DMS79 (cell line): ENCODE results near the gene AK5.
"Not testable (repeated sequence)": the region's sequence is repeated elsewhere in the genome, so short reads cannot be mapped to it uniquely, and the experiment has no call there.

Experiments
- DNase-seq: peaks from one replicate; lab custom pipeline; 2025; lab: John Stamatoyannopoulos, UW

The AK5 gene

DNA sequence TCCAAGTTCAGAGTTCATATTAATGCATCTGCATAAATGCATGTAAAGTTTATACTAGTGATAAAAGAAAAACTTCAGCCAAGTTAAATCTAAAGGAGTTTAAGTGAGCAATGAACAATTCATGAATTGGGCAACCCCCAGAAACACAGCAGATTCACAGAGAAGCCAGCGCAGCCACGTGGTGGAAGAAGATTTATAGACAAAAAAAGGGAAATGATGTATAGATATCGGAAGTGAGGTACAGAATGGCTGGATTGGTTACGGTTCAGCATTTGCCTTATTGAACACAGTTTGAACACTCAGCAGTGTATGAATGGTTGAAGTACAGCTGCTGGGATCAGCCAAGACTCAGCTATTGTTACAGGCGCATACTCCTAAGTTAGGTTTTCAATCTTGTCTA is 5.7 kb downstream of the AK5 start:
- DNase-seq = no peak

DNA sequence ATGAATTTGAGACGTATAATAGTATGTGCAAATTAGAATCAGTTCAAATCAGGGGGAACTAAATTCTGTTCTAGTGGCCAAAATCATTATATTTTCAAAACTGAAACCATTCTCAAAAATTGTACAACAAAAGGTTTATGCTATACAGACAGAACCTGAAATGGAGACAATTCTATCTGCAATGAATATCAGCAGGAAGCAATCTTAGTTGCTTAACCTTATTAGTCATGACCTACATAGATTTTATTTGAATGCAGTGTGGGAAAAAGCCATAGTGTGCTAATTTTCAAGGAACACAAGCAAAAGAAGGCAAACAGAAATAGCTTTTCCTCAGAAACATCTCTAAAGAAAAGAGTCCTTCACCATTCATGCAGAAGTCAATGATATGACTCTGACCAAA is 6.5 kb downstream of the AK5 start:
- DNase-seq = no peak

DNA sequence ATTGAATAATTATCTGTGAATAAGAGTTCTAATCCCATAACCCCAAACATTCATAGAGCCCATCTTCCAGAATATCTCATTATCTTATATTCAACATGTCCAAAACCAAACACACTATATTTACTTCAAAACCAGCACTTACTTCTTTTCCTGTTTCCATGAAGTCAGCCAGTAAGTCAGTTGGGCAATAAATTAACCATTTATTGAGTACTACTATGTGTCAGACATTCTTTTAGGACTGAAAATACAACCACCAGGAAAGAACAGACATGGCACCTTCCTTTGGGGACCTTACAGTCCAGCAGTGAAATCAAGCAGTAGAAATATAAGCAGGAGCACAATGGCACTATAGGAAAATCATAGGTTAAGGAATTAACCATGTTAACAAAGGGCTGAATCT is 8.8 kb downstream of the AK5 start:
- no peak for DNase-seq

DNA sequence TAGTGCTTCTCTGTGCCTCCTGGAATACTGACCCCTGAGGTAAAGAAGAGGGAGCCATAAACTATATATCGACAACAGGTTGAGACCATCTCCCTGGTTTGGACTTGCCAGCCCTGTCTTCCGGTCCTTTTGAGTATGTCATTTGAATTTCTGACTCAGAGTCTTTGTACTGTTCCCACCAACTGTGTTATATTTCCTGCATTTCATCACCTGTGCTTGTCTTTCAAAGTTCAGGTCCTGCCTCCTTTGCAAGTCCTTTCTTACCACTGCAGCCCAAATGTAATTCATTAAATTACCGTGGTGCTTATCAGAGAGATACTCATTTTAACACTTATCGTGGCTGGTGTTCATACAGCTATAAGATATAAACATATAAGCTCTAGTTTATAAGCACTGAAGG is 10.7 kb downstream of the AK5 start:
- DNase-seq = no peak

DNA sequence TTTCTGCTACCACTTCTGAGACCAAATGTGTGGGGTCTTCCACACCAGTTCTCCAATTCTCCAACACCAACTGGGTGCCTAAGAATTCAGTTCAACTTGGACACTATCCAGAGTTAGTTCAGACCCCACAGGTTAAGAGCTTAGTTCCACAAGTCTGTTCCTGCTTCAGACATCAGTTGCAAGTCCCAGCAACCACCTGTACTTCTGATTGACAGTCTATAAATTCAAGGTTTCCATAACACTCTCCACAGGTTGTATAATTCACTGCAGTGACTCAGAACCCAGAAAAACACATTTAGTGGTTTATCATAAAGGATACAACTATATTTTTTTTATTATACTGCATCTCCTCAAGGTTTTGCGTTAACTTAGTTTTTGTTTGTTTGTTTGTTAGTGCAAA is 18.7 kb downstream of the AK5 start:
- no peak for DNase-seq

DNA sequence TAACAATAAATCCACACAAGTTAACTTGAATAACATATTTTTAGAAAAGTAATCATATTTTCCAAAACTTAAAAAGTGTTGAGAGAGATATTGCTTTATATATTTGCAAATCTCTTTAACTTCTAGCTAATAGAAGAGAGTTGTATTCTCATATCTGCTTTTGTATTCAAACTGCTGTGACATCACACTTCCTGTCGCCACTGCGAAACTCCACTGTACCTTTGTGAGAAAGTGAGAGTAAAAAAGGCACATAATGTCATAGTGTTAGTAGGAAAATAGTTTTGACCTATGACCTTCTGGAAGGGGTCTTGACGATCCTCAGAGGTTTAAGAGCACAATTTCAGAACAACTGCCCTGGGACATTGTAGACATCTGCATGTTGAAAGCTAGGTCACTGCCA is 21.6 kb downstream of the AK5 start:
- DNase-seq = no peak

DNA sequence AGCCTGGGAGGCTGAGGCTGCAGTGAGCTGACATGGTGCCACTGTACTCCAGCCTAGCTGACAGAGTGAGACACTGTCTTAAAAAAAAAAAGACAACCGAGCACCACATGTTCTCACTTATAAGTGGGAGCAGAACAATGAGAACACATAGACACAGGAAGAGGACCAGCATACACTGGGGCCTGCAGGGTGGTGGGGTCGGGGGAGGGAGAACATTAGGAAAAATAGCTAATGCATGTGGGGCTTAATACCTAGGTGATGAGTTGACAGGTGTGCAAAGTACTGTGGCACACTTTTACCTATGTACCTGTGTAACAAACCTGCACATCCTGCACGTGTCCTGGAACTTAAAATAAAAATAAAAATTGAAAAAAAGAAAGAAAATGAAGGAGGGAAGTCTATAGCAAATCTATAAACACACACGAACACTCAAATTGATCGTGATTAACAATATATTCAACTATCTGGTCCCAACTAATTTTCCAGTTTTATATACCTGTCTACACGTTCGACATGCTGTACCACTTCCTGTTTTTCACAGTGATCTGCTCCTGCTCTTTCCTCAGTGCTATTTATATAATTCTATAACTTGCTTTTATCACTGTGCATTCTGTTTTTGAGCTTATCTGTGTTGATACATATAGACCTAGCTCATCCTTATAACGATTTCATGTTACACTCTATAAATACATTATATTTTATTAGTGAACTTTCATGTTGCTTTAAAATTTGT is 27.2 kb downstream of the AK5 start:
- DNase-seq = no peak

DNA sequence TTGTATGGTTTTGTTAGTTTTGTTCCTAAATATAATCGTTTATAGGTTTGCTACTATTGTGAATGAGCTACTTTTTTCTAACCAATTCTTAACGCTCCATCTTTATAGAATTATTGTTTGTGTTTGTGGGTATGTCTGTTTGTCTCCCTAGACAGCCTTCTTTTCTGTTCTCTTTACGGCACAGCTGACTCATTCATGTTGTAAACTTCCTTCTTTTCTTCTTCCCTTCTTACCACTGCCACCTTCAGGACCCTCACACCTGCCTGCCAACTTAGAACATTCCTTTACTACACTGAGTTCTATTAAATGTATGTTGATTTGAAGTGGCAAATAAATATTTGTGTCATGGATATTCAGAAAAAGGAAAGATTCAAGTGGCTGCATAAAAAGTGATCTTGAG is 29.1 kb downstream of the AK5 start:
- no peak for DNase-seq

DNA sequence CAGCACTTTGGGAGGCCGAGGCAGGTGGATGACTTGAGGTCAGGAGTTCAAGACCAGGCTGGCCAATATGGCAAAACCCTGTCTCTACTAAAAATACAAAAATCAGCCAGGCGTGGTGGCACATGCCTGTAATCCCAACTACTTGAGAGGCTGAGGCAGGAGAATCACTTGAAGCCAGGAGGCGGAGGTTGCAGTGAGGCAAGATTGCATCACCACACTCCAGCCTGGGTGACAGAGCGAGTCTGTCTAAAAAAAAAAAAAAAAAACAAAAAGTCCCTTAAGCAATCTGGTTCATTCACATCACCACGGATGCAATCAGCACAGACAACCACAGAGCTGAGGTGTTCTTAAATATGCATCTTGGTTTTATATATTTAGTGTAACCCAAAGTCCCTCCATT is 30.5 kb downstream of the AK5 start:
- DNase-seq = not testable (repeated sequence)

DNA sequence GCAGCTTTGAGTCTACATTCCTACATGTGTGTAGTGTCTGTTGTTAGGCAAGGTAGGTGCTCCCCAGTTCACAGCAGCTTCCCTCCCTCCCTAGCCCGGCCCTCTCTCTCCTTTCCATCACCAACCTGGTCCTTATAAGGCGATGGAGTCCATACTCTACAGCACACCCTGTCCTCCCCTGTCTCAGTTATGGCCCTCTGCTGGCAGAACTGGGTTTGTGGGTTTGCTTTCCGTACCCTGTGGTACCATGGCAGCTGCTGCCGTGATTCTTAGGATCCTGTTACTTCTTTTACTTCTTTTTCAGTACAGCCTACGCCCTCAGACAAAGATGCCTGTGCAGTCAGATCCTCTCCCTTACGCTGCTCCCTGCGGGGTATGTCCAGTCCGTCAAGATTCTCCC is 31.7 kb downstream of the AK5 start:
- DNase-seq = no peak

DNA sequence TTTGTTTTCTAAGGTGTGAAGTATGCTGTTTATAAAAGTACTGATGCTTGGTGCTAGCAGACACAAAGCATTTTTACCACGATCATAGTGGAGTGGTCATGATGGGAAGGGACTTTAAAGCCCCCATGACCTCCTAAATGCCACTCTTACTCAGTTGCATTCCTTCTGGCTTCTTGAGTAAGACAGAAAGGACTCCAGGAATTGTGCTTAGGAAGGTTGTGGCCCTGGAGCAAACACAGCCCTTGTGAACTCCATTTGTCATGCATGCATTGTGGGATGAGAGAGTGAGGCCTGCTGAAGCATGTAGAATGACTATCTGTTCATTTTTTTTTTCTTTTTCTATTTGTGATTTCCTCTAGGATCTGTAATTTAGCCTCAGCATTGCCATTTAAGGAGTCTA is 34.2 kb downstream of the AK5 start:
- DNase-seq = no peak

DNA sequence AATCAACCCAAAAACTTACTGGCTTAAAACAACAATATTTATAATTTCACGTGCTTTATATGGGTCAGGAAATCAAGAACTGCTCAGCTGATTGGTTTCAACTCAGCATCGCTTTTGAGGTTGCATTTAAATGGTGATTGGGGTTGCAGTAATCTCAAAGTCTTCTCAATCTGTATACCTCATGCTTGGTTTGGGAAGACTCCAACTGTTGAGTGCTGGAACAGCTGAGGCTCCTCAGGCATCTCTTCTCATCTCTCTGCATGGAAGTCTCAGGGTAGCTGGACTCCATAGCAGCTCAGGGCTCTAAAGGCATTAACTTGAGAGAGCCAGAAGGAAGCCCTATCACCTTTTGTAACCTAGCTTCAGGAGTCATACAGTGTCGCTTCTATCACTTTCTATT is 35.1 kb downstream of the AK5 start:
- DNase-seq = no peak

DNA sequence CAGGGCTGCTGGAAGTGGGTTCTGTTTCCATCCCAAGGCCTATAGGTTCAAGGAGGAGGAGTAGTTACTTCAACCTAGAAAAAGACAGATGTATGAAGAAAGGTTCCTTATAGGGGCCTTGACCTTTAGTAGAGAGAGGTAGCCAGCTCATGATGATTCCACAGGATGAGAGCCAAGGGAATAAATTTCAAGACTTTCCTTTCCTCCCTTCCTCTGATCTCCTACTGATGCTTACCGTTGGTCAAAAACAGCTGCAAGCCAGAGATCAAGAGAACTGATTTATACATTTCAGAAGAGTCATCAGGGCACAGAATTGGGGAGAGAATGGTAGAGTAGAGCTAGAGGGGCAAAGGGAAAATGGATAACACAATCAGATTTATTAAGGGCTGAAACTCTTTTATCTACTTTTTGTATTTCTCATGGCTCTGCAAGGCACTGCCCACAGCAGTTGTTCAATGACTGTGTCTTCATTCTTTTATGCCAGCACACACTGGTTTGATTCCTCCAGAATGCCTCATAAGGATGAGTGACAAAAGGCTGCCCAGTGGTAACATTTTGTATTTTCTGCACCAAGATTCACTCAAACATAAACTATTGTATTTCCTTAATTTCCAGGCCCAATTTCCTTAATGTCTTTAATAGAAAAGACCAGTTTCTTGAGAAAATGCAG is 37.4 kb downstream of the AK5 start:
- no peak for DNase-seq

DNA sequence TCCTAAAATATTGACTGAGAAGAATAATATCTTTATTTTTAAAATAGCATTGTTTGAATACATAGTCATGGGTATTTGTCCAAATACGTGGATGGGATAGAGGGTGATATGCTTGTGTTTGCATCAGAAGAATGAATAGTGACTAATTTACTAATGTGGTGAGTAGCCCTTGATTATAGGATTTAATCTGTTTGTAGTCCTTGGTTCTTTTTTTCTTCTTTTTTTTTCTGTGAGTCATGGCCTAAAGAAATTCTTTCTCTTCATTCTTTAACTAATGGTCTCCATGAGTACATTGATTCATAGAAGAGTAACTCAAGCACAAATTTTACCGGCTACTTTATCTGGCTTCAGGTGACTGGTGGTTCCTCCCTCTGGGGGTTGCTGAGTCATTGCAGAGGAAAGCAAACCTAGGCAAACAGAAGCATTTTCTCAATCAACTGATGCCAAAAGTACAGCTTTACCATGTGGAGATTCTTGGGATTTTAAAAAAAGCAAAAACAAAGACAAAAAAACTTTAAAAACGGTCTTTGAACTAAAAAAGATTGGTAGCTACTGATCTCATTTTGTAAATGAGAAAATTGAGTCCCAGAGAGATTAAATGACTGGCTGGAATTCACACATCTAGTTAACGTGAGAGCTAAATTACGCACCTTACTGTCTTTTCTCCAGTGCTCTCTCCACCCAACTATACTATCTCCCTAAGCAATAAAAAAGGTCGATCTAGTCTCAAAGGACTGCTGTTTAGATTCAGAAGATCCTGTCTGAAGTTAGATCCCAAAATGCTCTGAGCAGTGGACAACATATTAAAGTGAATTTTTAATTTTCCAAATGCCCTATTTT is 40.5 kb downstream of the AK5 start:
- DNase-seq = no peak

DNA sequence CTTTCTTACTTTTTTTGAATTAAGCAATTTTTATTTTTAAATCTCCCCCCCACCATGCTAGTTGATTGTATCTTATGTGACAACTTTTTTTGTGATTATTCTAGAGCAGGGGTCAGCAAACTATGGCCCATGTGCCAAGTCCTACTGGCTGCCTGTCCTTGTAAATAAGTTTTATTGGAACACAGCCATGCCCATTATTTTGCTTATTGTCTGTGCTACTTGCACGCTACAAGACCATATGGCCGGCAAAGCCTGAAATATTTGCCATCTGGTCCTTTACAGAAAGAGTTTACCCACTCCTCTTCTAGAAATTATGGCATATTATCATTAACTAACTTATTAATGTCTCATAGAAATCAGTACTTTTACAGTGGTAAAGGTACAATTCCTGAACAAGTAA is 51.7 kb downstream of the AK5 start:
- DNase-seq = no peak

DNA sequence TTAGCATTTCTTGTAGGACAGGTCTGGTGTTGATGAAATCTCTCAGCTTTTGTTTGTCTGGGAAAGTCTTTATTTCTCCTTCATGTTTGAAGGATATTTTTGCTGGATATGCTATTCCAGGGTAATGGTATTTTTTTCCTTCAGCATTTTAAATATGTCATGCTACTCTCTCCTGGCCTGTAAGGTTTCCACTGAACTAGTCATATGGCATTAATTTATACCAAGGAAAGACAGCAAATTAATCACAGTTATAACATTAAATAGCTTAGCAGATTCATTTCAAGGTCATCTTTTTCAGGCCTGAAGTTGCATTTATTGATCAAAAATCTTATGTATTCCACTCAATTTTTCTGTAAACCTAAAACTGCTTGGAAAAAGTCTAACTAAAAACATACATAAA is 54.9 kb downstream of the AK5 start:
- DNase-seq = no peak

DNA sequence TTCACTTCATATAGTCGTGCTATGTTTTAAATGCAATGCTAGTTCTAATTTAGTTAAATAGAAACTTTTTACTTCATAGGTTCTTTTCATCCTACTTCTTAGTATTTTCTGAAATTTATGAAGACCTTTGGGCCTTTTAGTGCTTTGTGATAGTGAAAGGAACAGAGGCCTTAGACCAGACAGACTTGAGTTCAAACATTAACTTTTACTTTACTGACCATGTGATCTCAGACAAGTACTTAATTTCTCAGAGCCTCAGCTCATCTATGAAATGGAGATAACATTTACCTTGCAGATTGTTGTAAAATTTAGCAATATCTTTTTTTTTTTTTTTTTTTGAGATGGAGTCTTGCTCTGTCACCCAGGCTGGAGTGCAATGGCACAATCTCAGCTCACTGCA is 57.5 kb downstream of the AK5 start:
- DNase-seq = no peak

DNA sequence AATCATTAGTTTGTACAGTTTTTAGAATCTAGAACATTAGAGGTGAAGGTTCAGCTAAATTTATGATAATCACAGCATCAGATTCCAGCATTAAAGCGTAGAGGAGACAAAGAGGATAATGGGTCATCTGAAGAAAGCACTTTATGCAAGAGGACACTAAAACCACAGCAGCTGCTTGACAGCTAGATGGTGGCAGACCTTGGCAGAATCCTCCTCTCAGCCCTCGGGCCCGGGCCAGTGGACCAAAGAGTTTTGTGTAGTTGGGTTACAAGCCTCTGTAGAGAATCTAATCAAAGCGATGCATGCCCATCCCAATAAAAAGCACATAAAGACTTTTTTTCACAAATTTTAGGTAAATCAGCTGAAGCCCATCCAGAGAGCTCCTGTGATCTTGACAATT is 59.4 kb downstream of the AK5 start:
- no peak for DNase-seq

DNA sequence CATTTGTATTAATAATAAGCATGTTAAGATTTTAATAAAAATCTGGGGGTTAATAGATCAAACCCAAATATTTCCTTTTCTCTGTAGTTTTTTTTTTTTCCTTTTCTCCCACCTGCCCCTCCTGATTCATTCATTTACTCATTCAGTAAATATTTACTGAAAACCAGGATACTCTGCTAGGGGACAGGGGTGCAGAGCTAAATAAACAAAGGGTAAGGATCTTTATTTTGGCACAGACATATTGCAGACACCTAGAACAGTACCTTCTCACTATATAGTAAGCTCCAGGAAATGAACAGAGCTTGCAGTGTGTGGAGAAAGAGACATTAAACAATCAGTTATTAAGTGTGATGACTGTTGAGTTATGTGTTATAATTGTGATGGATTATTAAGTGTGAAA is 60.9 kb downstream of the AK5 start:
- DNase-seq = no peak

DNA sequence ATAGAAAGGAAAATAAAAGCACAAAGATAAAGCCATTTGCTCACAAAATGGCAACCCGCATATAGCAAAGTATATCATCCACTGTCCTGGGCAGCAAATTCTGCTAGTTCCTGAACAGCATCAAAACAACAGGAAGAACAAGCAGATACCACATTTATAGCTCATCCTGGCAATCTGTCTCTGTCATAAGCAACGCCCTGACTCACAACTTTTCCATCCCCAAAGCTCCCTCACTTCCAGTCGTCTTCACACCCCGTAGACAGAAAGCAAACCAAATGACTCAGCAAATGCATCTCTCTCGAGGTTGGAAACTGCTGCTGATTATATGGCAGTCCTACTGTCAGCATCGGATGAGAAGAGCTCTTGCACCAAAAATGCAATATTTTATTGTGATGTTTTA is 65.8 kb downstream of the AK5 start:
- no peak for DNase-seq

DNA sequence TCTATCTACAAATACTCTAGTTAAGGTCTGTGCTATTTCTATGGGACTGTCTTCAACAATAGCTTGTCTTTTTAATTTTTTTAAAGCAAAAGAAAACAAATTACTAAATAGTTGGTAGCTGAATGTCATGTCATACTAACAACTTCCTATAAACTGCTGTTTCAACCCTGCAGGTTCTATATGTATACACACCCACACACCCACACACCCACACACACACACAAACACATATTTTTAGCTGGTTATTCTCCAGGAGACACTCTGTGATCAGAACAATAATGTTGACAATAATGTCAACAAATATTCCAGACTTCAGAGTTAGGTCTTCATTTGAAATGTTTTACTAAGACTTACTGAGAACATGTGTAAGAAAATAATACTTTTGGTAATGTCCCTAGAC is 66.7 kb downstream of the AK5 start:
- DNase-seq = no peak

DNA sequence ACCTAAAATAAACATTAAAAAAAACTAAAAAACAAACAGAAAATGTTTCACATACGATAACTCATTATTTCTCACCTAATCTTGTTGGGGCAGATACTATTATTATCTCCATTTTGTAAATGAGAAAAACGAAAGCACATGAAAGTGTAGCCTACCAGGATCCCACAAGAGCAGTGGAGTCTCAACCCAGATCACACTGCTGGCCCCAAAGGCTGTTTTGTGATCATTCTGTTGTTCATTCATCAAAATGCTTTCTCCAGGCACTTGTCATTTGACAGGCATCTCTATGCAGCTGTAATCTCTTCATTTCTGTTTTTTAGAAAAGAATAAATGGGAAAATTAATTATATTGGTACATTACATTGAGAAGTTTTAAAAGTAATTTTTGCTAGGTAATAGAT is 67.5 kb downstream of the AK5 start:
- no peak for DNase-seq
